Liver (tissue), 9 donors: Measurements from ENCODE around the gene CCM2. TPM values are rescaled to one million over a fixed set of nuclear protein-coding genes. Genes with fewer than 3 reads are reported as not detected.

Source experiments
- DNase-seq: peaks from one replicate; pipeline ENCODE4 v3.0.0-alpha.2; 2017; ENCODE audit warnings: low spot score
- H3K27ac ChIP-seq, 2 donors: one replicate each; pipeline ENCODE4 v1.7.0; 2013; ENCODE audit warnings: inconsistent platforms in 2 of 2, low read length in 2 of 2, control low read depth in 1 of 2, low read depth in 1 of 2, mild to moderate bottlenecking in 1 of 2
- H3K27me3 ChIP-seq, 4 donors: one replicate each; pipeline versions ENCODE4 v1.6.1 to v1.7.0; 2013; ENCODE audit warnings: low read length in 3 of 4, inconsistent platforms in 1 of 4, mild to moderate bottlenecking in 1 of 4, moderate library complexity in 1 of 4; ENCODE audit not compliant: control insufficient read depth in 4 of 4, insufficient read depth in 4 of 4
- H3K36me3 ChIP-seq, 4 donors: one replicate each; pipeline versions ENCODE4 v1.6.1 to v1.7.0; 2013; ENCODE audit warnings: low read length in 3 of 4, mild to moderate bottlenecking in 3 of 4, low read depth in 1 of 4, moderate library complexity in 1 of 4; ENCODE audit not compliant: control insufficient read depth in 4 of 4, insufficient read depth in 3 of 4
- H3K4me1 ChIP-seq, 4 donors: one replicate each; pipeline versions ENCODE4 v1.6.1 to v1.7.0; 2013; ENCODE audit warnings: low read length in 3 of 4, mild to moderate bottlenecking in 3 of 4, moderate library complexity in 1 of 4; ENCODE audit not compliant: control insufficient read depth in 4 of 4, insufficient read depth in 4 of 4
- H3K4me3 ChIP-seq, 3 donors: one replicate each; pipeline versions ENCODE4 v1.6.1 to v1.7.0; 2013; ENCODE audit warnings: low read length in 3 of 3, control low read depth in 1 of 3, low read depth in 1 of 3, mild to moderate bottlenecking in 1 of 3
- H3K9ac ChIP-seq, 2 donors: one replicate each; pipeline ENCODE4 v1.7.0; 2013; ENCODE audit warnings: low read length in 2 of 2, mild to moderate bottlenecking in 2 of 2, moderate library complexity in 2 of 2, control low read depth in 1 of 2, low read depth in 1 of 2
- H3K9me3 ChIP-seq, 4 donors: one replicate each; pipeline versions ENCODE4 v1.6.1 to v1.7.0; 2013; ENCODE audit warnings: low read length in 3 of 4; ENCODE audit not compliant: control insufficient read depth in 4 of 4
- ATF3 ChIP-seq: IDR thresholded peaks from 2 replicates; pipeline ENCODE4 v1.6.1; 2016; ENCODE audit warnings: antibody characterized with exemption
- CTCF ChIP-seq: fragments of 150-350 bp; IDR thresholded peaks from 2 replicates; pipeline ENCODE4 v1.5.1; 2017; ENCODE audit warnings: improper control_type of control experiment, low read depth, low read length; ENCODE audit not compliant: missing input control
- EGR1 ChIP-seq, 2 donors: IDR thresholded peaks; 2 replicates each; pipeline ENCODE4 v1.6.1; 2016 to 2018; ENCODE audit warnings: antibody characterized with exemption in 2 of 2, low read depth in 2 of 2
- FOXA1 ChIP-seq: IDR thresholded peaks from 2 replicates; pipeline ENCODE4 v1.6.1; 2016; ENCODE audit warnings: antibody characterized with exemption
- FOXA2 ChIP-seq: IDR thresholded peaks from 2 replicates; pipeline ENCODE4 v1.6.1; 2016; ENCODE audit warnings: antibody characterized with exemption
- GABPA ChIP-seq, 2 donors: IDR thresholded peaks in 1 of 2; conservative IDR thresholded peaks in 1 of 2; 2 replicates each; pipeline ENCODE4 v1.6.1; 2016; ENCODE audit warnings: antibody characterized with exemption in 2 of 2, mild to moderate bottlenecking in 1 of 2, moderate library complexity in 1 of 2
- HNF4A ChIP-seq, 2 donors: conservative IDR thresholded peaks; 2 replicates each; pipeline ENCODE4 v1.6.1; 2016; ENCODE audit warnings: antibody characterized with exemption in 2 of 2, mild to moderate bottlenecking in 2 of 2
- HNF4G ChIP-seq: IDR thresholded peaks from 2 replicates; pipeline ENCODE4 v1.6.1; 2016; ENCODE audit warnings: antibody characterized with exemption
- JUND ChIP-seq, 2 donors: IDR thresholded peaks; 2 replicates each; pipeline ENCODE4 v1.6.1; 2016; ENCODE audit warnings: antibody characterized with exemption in 2 of 2
- MAX ChIP-seq: IDR thresholded peaks from 2 replicates; pipeline ENCODE4 v1.6.1; 2016; ENCODE audit warnings: antibody characterized with exemption
- NR2F2 ChIP-seq: IDR thresholded peaks from 2 replicates; pipeline ENCODE4 v1.6.1; 2016; ENCODE audit warnings: antibody characterized with exemption
- RAD21 ChIP-seq, 2 donors: IDR thresholded peaks; 2 replicates each; pipeline ENCODE4 v1.6.1; 2016; ENCODE audit warnings: antibody characterized with exemption in 2 of 2, mild to moderate bottlenecking in 2 of 2
- REST ChIP-seq: IDR thresholded peaks from 2 replicates; pipeline ENCODE4 v1.6.1; 2016; ENCODE audit warnings: antibody characterized with exemption, mild to moderate bottlenecking
- RXRA ChIP-seq, 2 donors: IDR thresholded peaks; 2 replicates each; pipeline ENCODE4 v1.6.1; 2017 to 2018; ENCODE audit warnings: antibody characterized with exemption in 2 of 2, mild to moderate bottlenecking in 1 of 2
- SP1 ChIP-seq: IDR thresholded peaks from 2 replicates; pipeline ENCODE4 v1.6.1; 2018; ENCODE audit warnings: antibody characterized with exemption, mild to moderate bottlenecking
- TAF1 ChIP-seq: conservative IDR thresholded peaks from 2 replicates; pipeline ENCODE4 v1.6.1; 2016; ENCODE audit warnings: antibody characterized with exemption, mild to moderate bottlenecking
- YY1 ChIP-seq: IDR thresholded peaks from 2 replicates; pipeline ENCODE4 v1.6.1; 2016; ENCODE audit warnings: antibody characterized with exemption, mild to moderate bottlenecking
- ZBTB33 ChIP-seq: IDR thresholded peaks from 2 replicates; pipeline ENCODE4 v1.6.1; 2016; ENCODE audit warnings: antibody characterized with exemption
- WGBS: extraction: QIAGEN DNeasy Blood & Tissue Kit; methylation state at CpG from one replicate; pipeline ENCODE4 v1.1.7; 2013; 5-methylcytosine and 5-hydroxymethylcytosine counted together
- polyA plus RNA-seq, 2 donors: library from polyadenylated mRNA; stranded (reverse) in 1 of 2; unstranded in 1 of 2; fragments of 200-250 nt in 1 of 2; fragments of >200 nt in 1 of 2; fragmentation: Nextera tagmentation in 1 of 2; extraction: Ambion mirVana in 1 of 2; gene quantifications; one replicate each; pipeline versions ENCODE4 v1.2.1 to v1.2.3, GENCODE V29; 2013 to 2015
- total RNA-seq, 2 donors: library from RNA; depleted of rRNA; stranded (reverse); fragments of >200 nt; gene quantifications; one replicate each; pipeline ENCODE4 v1.2.3, GENCODE V29; 2014
- donor health status: healthy.
- donor health status: healthy.
- donor health status: healthy.
- donor health status: healthy.
- donor health status: healthy.

Gene CCM2
- total and polyA plus RNA-seq, 4 donors = 26.3 to 65.0 (median 47.5) TPM

GRCh38 chr7:44982970-44983369 lies 17.0 kb upstream of the CCM2 start:
- peaks cover 5 to 30% (median 24%) of the 10 kb centered on the region in 4 donors for H3K36me3 ChIP-seq

More at GRCh38 chr7:44982970-44983369, 17.0 kb upstream of the CCM2 start:
- no peak overlapping the region for H3K9ac ChIP-seq
- H3K27ac ChIP-seq = no peak overlapping the region
- 99% methylated on average over 1 of the region's 1 CpG for WGBS
- no peak overlapping the region for H3K4me3 ChIP-seq
- TF ChIP-seq HNF4A (conservative IDR thresholded peaks at IDR 0.05) (no peak), EGR1 (IDR thresholded peaks at IDR 0.05; ENCODE audit: low read depth in 2 of 2) (no peak), TAF1 (no peak), REST (no peak), RXRA (IDR thresholded peaks at IDR 0.05) (no peak), JUND (IDR thresholded peaks at IDR 0.05) (no peak), SP1 (no peak), FOXA2 (no peak), CTCF (no peak), MAX (no peak), NR2F2 (no peak), GABPA (IDR thresholded peaks at IDR 0.05 in 1 of 2, conservative IDR thresholded peaks at IDR 0.05 in 1 of 2) (no peak), ZBTB33 (no peak), ATF3 (no peak), YY1 (no peak), RAD21 (IDR thresholded peaks at IDR 0.05) (no peak), HNF4G (no peak), FOXA1 (no peak)
- no peak for DNase-seq
- peaks cover 0 to 7% (median 2%) of the 10 kb centered on the region in 4 donors for H3K4me1 ChIP-seq
- H3K9me3 ChIP-seq = no peaks in the 10 kb centered on the region
- H3K27me3 ChIP-seq = no peaks in the 10 kb centered on the region
